H9 (cell line): ENCODE results near the gene ZC3H12C. TPM values are rescaled to one million over a fixed set of nuclear protein-coding genes. Genes with fewer than 3 reads are reported as not detected.

ENCODE experiments used
- DNase-seq: peaks from one replicate; pipeline ENCODE4 v3.0.0-alpha.2; 2017
- H2AFZ ChIP-seq: one replicate; pipeline ENCODE4 v1.6.1; 2013; ENCODE audit warnings: mild to moderate bottlenecking, low read length, control low read depth, moderate library complexity
- H2AK5ac ChIP-seq: 2 replicates; pipeline ENCODE4 v1.6.1; 2013; ENCODE audit warnings: low read length, control low read depth, mixed read lengths; ENCODE audit not compliant: insufficient read length
- H2BK120ac ChIP-seq: one replicate; pipeline ENCODE4 v1.6.1; 2013; ENCODE audit warnings: low read depth, mild to moderate bottlenecking, low read length, control low read depth, inconsistent platforms; ENCODE audit not compliant: poor library complexity, severe bottlenecking
- H2BK12ac ChIP-seq: 2 replicates; pipeline ENCODE4 v1.6.1; 2013; ENCODE audit warnings: low read length, control low read depth, mixed read lengths, low read depth; ENCODE audit not compliant: insufficient read length
- H2BK15ac ChIP-seq: 2 replicates; pipeline ENCODE4 v1.6.1; 2013; ENCODE audit warnings: low read depth, low read length, control low read depth
- H2BK20ac ChIP-seq: one replicate; pipeline ENCODE4 v1.6.1; 2013; ENCODE audit warnings: low read depth, mild to moderate bottlenecking, low read length, control low read depth, inconsistent platforms; ENCODE audit not compliant: poor library complexity, severe bottlenecking
- H2BK5ac ChIP-seq: 2 replicates; pipeline ENCODE4 v1.6.1; 2013; ENCODE audit warnings: low read length, control low read depth, mixed read lengths; ENCODE audit not compliant: insufficient read length
- H3K14ac ChIP-seq: 2 replicates; pipeline ENCODE4 v1.6.1; 2013; ENCODE audit warnings: low read length, control low read depth; ENCODE audit not compliant: insufficient read depth
- H3K18ac ChIP-seq: 2 replicates; pipeline ENCODE4 v1.6.1; 2013; ENCODE audit warnings: low read depth, mild to moderate bottlenecking, mixed read lengths, low read length, control low read depth; ENCODE audit not compliant: insufficient read length
- H3K23ac ChIP-seq: 2 replicates; pipeline ENCODE4 v1.6.1; 2013; ENCODE audit warnings: low read length, control low read depth, mixed read lengths, low read depth; ENCODE audit not compliant: insufficient read length
- H3K23me2 ChIP-seq: 2 replicates; pipeline ENCODE4 v1.6.1; 2013; ENCODE audit warnings: low read depth, mild to moderate bottlenecking, mixed read lengths, low read length, control low read depth; ENCODE audit not compliant: insufficient read length, poor library complexity, severe bottlenecking
- H3K27ac ChIP-seq: 2 replicates; pipeline ENCODE4 v1.5.1; 2013; ENCODE audit warnings: low read length, control low read depth, mixed read lengths, low read depth; ENCODE audit not compliant: insufficient read length
- H3K27me3 ChIP-seq: 2 replicates; pipeline ENCODE4 v1.6.1; 2013; ENCODE audit warnings: low read length, control low read depth, inconsistent platforms; ENCODE audit not compliant: insufficient read depth
- H3K4ac ChIP-seq: 2 replicates; pipeline ENCODE4 v1.6.1; 2013; ENCODE audit warnings: low read depth, mild to moderate bottlenecking, control low read depth, inconsistent platforms, low read length, moderate library complexity
- H3K4me1 ChIP-seq: 2 replicates; pipeline ENCODE4 v1.6.1; 2013; ENCODE audit warnings: low read length, control low read depth, inconsistent platforms; ENCODE audit not compliant: insufficient read depth
- H3K4me2 ChIP-seq: 2 replicates; pipeline ENCODE4 v1.6.1; 2013; ENCODE audit warnings: low read length, control low read depth, mixed read lengths; ENCODE audit not compliant: insufficient read length, insufficient read depth
- H3K56ac ChIP-seq: 2 replicates; pipeline ENCODE4 v1.6.1; 2013; ENCODE audit warnings: low read depth, mild to moderate bottlenecking, mixed read lengths, low read length, control low read depth; ENCODE audit not compliant: insufficient read length
- H3K79me1 ChIP-seq: 2 replicates; pipeline ENCODE4 v1.6.1; 2013; ENCODE audit warnings: low read depth, mild to moderate bottlenecking, moderate library complexity, low read length, control low read depth, inconsistent platforms; ENCODE audit not compliant: insufficient read depth, poor library complexity, severe bottlenecking
- H3K79me2 ChIP-seq: 2 replicates; pipeline ENCODE4 v1.6.1; 2013; ENCODE audit warnings: low read length, control low read depth, inconsistent platforms; ENCODE audit not compliant: insufficient read depth
- H3K9ac ChIP-seq: 2 replicates; pipeline ENCODE4 v1.6.1; 2013; ENCODE audit warnings: low read length, control low read depth, mixed read lengths; ENCODE audit not compliant: insufficient read length; ENCODE audit errors: extremely low read depth
- H3K9me3 ChIP-seq: one replicate; pipeline ENCODE4 v1.6.1; 2013; ENCODE audit warnings: low read depth, low read length, inconsistent platforms; ENCODE audit not compliant: control insufficient read depth
- H3T11ph ChIP-seq: one replicate; pipeline ENCODE4 v1.6.1; 2013; ENCODE audit warnings: mild to moderate bottlenecking, low read length, control low read depth, inconsistent platforms
- H4K20me1 ChIP-seq: one replicate; pipeline ENCODE4 v1.6.1; 2013; ENCODE audit not compliant: control insufficient read depth, insufficient read length, insufficient read depth
- H4K5ac ChIP-seq: 2 replicates; pipeline ENCODE4 v1.6.1; 2013; ENCODE audit warnings: low read depth, mild to moderate bottlenecking, mixed read lengths, low read length, control low read depth; ENCODE audit not compliant: insufficient read length
- H4K8ac ChIP-seq: replicated peaks from 2 replicates; pipeline ENCODE4 v1.6.1; 2013; ENCODE audit warnings: low read length, control low read depth, mixed read lengths, low read depth; ENCODE audit not compliant: insufficient read length
- H4K91ac ChIP-seq: 2 replicates; pipeline ENCODE4 v1.6.1; 2013; ENCODE audit warnings: low read depth, mild to moderate bottlenecking, moderate library complexity, mixed read lengths, low read length, control low read depth; ENCODE audit not compliant: insufficient read length
- H3K27ac Mint-ChIP-seq, 3 experiments: 2 replicates in 2 of 3; 3 replicates in 1 of 3; pipeline ENCODE4 v1.8.0; 2020 to 2021; ENCODE audit warnings: mixed read lengths in 3 of 3, mild to moderate bottlenecking in 1 of 3, moderate library complexity in 1 of 3
- H3K27me3 Mint-ChIP-seq: 2 replicates; pipeline ENCODE4 v1.8.0; 2021; ENCODE audit warnings: low read depth, mild to moderate bottlenecking, moderate library complexity, mixed read lengths
- H3K36me3 Mint-ChIP-seq, 3 experiments: 2 replicates in 2 of 3; 3 replicates in 1 of 3; pipeline ENCODE4 v1.8.0; 2020 to 2021; ENCODE audit warnings: low read depth in 3 of 3, mixed read lengths in 3 of 3; ENCODE audit not compliant: insufficient read depth in 1 of 3
- H3K4me1 Mint-ChIP-seq, 2 experiments: 2 replicates each; pipeline ENCODE4 v1.8.0; 2020; ENCODE audit warnings: mixed read lengths in 2 of 2
- H3K4me3 Mint-ChIP-seq, 2 experiments: 2 replicates in 1 of 2; 3 replicates in 1 of 2; pipeline ENCODE4 v1.8.0; 2020 to 2021; ENCODE audit warnings: mild to moderate bottlenecking in 2 of 2, mixed read lengths in 2 of 2, moderate library complexity in 1 of 2
- H3K9me3 Mint-ChIP-seq, 2 experiments: 2 replicates in 1 of 2; 3 replicates in 1 of 2; pipeline ENCODE4 v1.8.0; 2020; ENCODE audit warnings: mild to moderate bottlenecking in 2 of 2, mixed read lengths in 2 of 2, moderate library complexity in 1 of 2
- CTCF ChIP-seq: fragments of 200-600 bp; sonication (generic); conservative IDR thresholded peaks from 3 replicates; pipeline ENCODE4 v1.8.0; 2021; ENCODE audit warnings: antibody characterized with exemption, mild to moderate bottlenecking
- WGBS: extraction: QIAGEN DNeasy Blood & Tissue Kit; methylation state at CpG from one replicate; pipeline ENCODE4 v1.1.7; 2013; ENCODE audit warnings: missing lambda C conversion rate, low lambda C conversion rate, mixed read lengths; ENCODE audit not compliant: insufficient read length; ENCODE audit errors: extremely low coverage; 5-methylcytosine and 5-hydroxymethylcytosine counted together
- total RNA-seq: library from RNA; stranded (reverse); gene quantifications from 2 replicates; pipeline ENCODE4 v1.2.1, GENCODE V29; 2021

The ZC3H12C gene
- total RNA-seq, 1 experiment from 2014 or later = 4.8 TPM

- H3K36me3 Mint-ChIP-seq = no peaks in the 10 kb centered on the region
- H3K4me1 Mint-ChIP-seq = peaks cover 18 to 22% of the 10 kb centered on the region in 2 experiments
- H3K9me3 Mint-ChIP-seq = no peaks in the 10 kb centered on the region; a peak in 1 of 5 replicates
- Histone ChIP-seq H2AK5ac (no peak overlapping the region), H3K56ac (no peak overlapping the region), H3K9me3 (no peaks in the 10 kb centered on the region), H3K4ac (no peak overlapping the region), H3T11ph (no peak overlapping the region), H3K4me2 (no peak overlapping the region), H3K27me3 (no peaks in the 10 kb centered on the region), H2BK5ac (no peak overlapping the region), H3K9ac (no peak overlapping the region), H4K8ac (no peak overlapping the region), H2AFZ (no peak overlapping the region), H4K20me1 (no peaks in the 10 kb centered on the region), H3K27ac (no peak overlapping the region), H3K23ac (no peak overlapping the region), H3K23me2 (no peaks in the 10 kb centered on the region), H2BK12ac (no peak overlapping the region), H3K18ac (no peak overlapping the region), H4K91ac (no peak overlapping the region), H3K14ac (no peak overlapping the region), H3K4me1 (peaks cover 3% of the 10 kb centered on the region; the same call in 1 of the 2 replicates), H4K5ac (no peak overlapping the region), H2BK120ac (no peak overlapping the region), H2BK20ac (no peak overlapping the region), H2BK15ac (no peak overlapping the region), H3K79me1 (no peaks in the 10 kb centered on the region), H3K79me2 (no peaks in the 10 kb centered on the region)
- no peak for DNase-seq
- H3K4me3 Mint-ChIP-seq = no peak overlapping the region
- no peaks in the 10 kb centered on the region for H3K27me3 Mint-ChIP-seq
- no peak for TF ChIP-seq CTCF
- WGBS = no CpG with 5 or more reads among the region's 9 CpGs
- H3K27ac Mint-ChIP-seq = no peak overlapping the region
Observed at GRCh38 chr11:110198031-110198729, 105.0 kb downstream of the ZC3H12C start.
